ENCODE measurements around the gene LRRK1.
A peak's percentile ranks its signal among the peaks of the same experiment; 100 is the strongest.
"Not testable (repeated sequence)": the region's sequence is repeated elsewhere in the genome, so short reads cannot be mapped to it uniquely, and the experiment has no call there.

The LRRK1 gene

DNA sequence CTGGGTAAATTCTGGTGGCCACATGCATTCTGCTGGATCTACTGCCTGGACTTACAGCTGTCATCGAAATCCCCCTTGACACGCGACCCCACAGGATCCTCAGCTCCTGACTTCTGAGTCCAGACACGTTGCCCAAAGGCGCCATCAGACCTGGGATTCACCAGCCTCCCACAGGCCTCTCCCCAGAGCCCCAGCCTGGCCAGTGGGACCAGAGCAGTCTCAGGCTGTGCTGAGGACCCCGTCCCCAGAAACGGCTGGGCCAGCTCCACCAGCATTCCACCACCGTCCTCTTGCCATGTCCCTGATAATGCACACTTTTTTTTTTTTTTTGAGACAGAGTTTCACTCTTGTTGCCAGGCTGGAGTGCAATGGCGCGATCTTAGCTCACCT lies 166.1 kb downstream of the LRRK1 start:
- DNase-seq: no peak

DNA sequence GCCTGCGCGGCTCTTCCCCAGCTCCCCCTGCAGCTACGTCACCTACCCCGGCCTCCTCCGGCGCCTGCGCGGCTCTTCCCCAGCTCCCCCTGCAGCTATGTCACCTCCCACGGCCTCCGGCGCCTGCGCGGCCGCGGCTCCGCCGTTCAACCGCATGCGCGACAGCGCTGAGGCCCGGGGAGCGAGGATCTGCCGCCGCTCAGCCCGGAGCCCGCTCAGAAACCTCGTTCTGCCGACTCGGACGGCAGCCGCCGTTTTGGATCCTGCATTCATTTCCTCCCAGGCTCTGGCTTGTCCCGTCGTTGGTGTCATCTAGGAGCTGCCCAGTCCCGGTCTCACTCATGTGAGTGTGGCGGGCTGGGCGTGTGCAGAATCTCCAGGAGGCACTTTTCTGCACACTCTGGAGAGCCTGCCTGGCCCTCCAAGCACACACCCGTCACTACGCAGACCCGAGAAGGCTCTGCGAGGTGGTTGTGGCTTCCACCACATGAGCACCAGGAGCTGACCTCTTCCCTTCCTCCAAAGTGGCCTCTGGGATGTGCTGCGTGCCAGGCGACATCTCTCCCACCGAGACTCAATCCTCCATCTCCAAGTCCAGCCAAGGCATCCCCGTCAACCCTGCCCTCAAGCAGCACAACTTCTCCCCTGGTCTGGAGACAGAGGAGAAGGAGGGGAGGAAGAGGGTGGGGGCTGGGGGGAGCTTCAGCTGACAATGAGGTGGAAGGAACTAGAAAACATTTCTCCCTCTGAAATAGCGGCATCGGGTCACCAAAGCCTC lies 167.4 kb downstream of the LRRK1 start:
- no peak for DNase-seq

DNA sequence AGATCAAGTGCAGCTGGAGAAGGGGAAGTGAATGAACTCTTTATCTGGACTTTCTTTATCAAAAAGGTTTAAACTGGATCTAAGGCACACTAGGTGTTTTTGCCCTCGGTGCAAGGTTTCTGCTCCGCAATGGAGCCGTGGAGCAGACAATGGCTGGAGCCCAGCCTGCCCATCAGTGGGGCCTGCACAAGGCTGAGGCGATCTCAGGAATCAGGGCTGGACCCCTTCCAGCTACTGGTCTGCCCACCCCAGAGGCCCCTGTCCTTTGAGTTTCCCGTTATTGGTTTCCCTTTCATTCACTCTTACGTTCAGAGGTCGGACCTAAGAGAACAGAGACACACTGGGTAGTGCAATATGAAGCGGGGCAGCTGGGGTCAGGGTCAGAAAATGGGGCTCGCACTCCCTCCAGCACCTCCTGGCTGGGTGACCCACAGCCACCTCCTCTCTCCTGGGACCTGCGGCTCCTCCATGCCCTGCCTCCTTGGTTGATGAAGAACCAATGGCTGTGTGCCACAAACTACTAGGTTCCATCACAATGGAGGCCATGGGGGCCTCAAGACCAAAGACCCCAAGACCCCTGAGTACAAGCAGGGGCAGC lies 168.1 kb downstream of the LRRK1 start:
- DNase-seq: no peak

DNA sequence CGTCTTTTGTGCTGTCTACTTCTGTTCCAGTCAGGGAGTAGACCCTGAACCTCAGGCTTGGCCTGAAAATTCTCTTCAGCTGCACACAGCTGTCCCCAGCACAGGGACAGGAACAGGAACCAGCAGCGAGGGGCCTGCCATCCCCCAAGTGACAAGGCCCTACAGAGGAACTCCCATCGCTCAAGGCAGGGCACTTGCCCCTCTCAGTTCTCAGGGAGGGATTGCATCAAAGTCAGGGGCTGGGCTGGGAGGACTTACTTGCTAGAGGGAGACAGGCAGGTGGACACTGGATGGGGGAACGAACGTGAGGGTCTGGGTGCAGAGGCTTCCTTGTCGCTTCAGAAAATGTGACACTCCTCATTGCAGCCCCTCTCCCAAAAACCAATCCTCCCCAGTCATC lies 169.1 kb downstream of the LRRK1 start:
- no peak for DNase-seq

DNA sequence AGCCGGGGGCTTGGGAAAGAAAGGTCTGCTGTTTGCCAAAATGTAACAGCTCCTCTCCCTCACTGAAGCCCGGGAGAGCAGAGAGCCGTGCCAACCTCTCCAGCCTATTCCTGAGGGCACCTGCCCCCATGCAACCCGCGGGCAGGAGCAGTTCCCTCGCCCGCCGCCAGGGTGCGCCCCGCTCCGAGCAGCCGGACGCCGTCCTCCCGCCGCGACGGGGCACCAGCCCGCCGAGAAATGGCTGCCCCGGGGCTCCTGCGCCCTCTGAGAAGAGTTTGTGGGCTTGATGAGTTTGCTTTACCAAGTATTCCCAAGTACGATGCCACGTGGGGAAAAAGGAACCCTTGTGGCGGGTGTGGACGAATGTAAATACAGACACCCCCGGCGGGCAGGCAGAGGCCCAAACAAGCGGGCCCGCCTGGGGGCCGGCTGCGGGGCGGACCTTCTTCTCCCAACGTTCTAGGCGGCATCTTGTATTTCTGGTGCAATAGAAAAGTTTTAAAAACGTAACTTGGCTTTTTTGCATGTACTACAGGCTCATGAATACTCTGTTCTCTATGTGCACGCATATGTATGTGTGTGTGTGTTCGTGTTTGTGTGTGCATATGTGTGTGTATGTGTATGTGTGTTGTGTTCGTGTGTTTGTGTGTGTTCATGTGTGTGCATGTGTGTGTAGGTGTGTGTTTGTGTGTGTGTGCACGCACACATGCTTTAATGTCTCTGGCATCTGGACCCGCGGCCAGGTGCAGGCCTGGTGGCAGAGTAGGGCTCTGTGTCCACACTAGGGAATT lies 169.8 kb downstream of the LRRK1 start:
- peak; percentile 92 for DNase-seq

DNA sequence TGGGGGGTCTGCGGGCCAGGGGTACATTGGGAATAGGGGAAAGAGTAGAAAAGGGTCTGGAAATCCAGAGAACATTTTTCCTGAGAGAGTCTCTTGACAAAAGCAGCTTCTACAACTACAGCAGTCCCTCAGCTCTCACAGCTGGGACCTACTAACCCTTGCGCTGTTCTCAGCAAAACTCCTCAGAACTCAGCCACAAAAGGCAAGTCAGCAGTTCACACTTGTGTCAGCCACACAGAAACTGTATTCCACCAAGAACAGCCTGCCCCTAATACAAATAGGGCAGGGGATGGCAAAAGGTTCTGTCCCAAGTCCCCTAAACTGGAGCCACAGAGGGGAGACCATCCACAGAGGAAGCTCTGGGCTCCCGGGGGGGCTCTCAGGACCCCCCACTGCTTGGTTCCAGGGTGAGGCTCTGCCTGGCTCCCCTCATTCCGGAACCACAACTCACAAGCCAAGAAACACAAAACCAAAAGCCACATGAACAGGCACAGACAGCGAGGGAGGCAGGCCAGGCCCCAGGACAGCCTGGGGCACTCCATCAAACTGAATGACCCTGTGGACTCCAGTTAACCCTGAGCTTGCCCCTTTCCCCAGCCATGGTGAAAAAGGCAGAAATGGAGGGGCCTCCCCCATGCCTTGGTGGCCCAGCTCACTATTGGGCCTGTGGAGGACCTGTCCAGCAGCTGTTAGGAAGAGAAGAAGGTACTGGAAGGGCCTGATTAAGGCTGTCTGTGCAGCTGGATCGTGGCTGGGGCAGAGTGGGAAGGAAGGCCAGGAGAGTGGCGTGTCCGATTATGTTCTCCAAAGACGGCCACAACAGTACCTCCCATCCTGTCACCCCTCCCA lies 170.6 kb downstream of the LRRK1 start:
- no peak for DNase-seq

DNA sequence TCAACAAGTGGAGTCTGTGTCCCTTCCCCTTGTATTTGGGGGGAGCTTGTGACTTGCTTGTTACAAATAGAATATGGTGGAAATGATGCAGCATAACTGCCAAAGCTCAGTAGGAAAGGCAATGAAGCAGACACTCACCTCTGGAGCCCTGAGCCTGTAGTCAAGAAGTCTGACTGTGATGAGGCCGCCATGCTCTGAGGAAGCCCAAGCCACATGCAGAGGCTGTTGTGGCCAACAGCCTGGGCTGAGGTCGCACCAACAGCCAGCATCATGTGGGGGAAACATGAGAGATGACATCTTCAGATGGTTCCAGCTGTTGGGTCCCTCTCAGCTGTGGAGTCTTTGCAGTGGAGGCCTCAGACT lies 171.3 kb downstream of the LRRK1 start:
- no peak for DNase-seq

DNA sequence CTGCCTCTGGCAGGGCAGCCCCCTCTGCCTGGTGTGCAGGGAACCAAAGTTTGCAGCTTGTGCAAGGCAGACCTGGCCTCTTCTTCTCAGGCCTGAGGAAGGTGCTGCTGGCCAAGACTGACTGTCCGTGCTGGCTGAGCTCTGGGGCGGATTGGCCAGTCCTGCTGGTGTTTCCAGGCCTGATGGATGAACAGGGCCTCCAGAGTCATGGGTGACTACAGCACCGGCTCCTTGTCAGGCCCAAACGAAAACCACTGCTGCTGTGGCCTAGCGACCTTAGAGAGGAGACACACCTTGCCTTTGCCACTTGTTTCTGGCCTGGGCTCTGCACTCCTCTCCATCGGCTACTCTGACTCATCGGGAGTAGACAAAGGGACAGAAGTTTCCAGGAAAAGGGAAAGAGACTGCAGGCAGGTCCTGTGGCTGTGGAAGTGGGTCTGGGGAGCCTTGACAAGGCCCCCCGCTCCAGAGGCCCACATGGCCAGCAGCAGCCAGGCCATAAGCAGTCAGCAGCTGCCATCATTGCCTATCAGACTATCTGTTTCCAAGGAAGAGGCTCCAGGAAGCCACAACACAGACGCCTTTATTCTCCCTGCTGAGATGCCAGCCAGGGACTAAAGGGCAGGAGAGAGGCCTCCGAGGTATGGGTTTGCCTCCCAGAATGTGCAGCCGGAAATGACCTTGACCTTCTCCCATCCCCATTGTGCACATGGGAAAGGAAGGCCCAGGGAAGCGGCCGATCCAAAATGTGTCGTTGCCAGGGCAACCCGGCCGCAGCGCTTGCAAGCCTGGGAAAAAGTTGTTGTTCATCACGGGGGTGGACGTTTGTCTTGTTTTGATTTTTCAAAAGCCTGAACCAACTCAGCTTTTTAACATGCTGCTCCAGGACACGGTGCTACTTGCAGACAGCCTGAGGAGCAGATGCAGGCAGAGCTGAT lies 172.2 kb downstream of the LRRK1 start:
- DNase-seq: no peak

DNA sequence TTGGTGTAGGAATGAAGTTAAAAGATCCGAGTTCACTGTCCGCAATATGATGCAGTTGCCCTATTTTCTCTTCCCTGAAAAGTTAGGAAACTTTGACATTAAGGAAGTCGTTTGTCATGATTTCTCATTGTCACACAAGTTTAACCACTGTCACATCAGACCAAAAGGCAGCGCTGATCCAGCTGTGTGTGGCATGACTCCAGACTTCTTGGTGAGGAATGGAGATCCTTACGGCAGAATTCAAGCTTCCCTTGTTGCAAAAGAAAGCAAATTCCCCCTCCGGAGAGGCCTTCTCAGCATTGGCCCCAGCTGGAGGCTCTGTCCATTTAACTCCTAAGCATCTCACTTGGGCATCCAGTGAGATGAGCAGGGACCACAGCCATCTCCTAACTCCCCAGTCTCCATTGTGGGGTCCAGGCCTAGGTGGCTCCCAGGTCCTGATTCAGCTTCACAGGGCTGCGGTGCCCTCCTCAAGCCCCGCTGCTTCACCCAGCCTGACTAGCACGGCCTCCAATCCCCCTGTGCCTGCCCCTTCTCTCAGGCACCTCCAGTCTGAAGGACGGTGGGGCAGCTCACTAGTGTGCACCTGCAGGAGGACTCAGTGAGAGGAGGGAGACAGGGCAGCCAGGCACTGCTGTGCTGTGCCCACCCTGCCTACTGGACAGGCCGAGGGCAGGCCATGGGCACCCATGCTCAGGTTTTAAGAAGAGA lies 173.2 kb downstream of the LRRK1 start:
- no peak for DNase-seq

DNA sequence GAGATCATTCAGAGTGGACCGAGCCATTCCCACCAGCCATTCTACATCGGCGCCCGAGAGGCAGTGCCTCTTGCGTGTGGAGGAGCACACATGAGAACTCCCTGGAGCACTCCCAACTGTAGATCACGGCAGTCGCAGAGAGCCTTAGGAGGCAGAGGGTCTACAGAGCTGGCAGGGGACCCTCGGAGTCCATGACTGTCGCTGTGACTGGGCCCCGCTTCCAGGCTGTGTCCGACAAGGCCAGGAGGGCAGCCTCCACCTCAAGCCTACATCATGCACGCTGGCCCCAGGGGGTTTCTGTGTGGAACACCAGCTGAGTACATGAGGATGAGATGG lies 173.7 kb downstream of the LRRK1 start:
- no peak for DNase-seq

DNA sequence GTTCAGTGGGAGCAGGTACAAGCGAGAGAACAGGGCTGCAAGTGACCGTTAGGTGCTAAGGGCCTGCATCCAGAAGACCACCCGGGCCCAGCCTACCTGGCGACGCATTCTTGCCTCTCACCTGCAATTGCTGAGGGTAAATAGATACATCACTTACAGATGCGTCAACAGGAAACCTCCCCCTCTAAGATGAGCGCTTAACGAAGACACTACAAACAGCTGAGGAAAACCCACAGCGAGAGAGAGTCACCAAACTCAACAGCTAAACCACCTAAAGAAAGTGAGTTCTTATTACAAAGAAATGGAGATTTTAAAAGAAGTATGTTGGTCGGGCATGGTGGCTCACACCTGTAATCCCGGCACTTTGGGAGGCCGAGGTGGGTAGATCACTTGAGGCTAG lies 174.8 kb downstream of the LRRK1 start:
- no peak for DNase-seq

DNA sequence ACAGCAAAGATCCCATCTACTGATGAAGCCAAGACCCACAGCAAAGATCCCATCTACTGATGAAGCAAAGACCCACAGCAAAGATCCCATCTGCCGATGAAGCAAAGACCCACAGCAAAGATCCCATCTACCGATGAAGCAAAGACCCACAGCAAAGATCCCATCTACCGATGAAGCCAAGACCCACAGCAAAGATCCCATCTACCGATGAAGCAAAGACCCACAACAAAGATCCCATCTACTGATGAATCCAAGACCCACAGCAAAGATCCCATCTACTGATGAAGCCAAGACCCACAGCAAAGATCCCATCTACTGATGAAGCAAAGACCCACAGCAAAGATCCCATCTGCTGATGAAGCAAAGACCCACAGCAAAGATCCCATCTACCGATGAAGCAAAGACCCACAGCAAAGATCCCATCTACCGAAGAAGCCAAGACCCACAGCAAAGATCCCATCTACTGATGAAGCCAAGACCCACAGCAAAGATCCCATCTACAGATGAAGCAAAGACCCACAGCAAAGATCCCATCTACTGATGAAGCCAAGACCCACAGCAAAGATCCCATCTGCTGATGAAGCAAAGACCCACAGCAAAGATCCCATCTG lies 176.7 kb downstream of the LRRK1 start:
- not testable (repeated sequence) for DNase-seq

DNA sequence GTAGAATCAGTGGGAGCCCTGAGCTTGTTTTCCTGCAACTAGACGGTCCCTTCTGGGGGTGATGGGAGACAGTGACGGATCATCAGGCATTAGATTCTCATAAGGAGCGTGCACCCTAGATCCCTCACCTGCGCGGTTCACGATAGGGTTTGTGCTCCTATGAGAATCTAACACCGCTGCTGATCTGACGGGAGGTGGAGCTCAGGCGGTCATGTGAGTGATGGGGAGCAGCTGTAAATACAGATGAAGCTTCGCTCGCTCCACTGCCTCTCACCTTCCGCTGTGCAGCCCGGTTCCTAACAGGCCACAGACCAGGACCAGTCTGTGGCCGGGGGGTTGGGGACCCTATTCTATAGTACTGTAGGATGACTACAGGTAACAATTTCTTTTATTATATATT lies 178.0 kb downstream of the LRRK1 start:
- no peak for DNase-seq

DNA sequence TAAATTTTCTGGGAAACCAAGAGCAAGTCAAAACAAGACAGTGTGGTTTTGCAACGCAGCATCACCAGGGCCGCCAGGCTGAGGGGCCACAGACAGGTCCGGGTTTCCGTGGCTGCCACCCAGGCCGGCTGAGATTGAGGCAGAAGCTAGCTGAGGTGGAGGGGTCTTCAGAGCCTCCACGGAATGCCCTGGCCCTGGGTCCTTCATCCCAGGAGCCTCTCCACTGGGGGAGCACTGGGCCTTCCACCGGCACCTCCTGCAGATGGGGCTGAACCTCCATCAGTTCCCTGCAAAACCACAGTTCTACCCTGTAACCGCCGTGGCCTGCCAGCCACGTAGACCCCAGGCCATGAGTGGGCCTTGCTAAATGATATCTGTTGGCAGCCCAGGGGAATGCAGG lies 180.0 kb downstream of the LRRK1 start:
- peak; percentile 37 for DNase-seq

DNA sequence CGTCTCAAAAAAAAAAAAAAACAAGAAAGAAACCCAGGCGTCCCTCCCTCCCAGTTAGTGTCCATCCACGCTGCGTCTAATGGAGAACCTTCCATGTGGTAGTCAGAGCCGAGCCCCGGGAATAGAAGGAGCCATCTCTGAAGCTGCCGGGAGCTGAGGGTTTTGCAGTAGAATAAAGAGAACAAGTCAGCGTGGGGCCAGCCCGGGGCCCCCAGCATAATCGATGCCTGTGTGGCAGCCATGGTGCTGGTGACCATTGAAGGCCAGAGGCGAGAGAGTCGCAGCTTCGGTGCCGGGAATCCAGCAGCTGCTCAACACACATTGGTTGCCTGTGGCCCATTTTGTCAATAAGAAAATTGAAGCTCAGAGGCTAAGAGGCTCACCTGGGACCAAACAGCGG lies 181.0 kb downstream of the LRRK1 start:
- no peak for DNase-seq

DNA sequence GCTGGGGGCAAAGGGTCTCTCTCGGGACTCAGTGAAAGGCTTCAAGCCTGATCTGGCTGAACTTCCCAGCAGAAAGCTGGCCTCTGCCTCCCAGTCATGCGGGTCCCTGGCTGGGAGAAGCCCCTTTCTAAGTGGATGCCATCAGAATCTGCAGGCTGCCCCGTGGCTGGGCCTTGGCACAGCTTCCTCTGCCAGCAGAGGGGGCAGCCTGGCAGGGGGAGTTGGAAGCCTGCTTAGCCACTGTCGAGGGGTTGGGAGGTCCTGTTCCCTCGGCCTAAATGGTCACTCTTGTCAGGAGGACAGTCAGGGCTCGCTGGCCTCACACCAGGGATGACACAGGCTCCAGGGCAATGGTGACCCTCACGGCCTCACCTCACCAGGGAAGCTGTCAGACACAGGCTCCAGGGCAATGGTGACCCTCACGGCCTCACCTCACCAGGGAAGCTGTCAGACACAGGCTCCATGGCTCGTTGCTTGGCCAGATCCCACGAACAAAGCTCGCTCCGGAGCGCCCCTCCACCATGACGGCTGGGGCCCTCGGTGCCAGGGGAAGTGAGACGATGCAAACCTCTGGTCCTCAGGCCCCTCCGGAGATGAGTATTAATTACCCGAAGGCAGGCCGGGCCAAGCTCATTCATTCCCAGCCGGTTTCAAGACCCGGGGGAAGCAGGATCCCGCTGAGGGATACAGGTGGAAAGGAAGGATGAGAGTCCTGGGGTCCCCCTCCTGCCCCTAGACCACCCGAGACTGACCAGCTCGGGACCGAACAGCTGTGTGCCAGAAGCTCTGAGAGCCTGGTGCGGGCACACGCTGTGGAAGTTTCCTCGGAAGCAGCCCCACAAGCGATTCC lies 181.7 kb downstream of the LRRK1 start:
- no peak for DNase-seq

DNA sequence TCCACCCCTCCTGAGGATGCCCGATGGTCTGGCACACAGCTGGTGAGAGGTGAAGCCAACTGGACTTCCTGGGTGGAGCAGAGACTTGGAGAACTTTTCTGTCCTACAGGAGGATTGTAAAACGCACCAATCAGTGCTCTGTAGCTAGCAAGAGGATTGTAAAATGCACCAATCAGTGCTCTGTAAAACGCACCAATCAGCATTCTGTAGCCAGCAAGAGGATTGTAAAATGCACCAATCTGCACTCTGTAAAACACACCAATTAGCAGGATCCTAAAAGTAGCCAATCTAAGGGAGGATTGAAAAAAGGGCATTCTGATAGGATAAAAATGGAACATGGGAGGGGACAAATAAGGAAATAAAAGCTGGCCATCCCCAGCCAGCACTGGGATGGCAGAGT lies 182.5 kb downstream of the LRRK1 start:
- no peak for DNase-seq

DNA sequence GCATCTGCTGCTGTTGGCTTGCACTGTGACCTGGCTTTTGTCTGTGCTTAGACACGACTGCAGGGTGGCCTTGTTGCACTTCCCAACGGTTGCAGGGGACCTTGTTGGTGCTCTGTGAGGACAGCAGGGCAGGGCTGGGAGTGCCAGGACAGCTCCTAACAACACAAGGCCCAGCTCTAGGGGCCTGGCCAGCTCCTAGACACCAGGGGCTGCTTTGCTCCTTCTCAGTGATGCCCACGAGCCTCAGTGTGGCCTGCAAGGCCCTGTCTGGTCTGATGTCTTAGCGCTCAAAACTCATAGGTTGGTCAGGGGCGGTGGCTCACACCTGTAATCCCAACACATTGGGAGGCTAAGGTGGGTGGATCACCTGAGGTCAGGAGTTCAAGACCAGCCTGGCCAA lies 183.6 kb downstream of the LRRK1 start:
- no peak for DNase-seq

DNA sequence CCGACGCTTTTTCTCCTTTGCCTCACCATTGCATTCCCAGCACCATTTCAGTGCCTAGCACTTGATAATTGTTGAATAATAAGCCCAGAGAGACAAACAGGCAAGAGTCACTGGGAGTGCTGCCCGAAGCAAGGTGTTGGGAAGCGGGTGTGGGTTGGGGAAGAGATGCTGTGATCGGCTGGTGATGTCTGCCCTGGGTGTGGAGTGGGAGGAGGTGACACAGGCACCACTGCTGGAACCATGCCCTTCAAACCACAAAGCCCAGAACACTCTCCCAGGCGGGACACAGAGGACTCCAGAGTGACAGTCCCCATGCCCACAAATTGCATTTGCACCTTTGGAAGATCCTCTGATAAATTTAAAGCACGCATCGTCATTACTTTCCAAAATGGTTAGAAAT lies 184.4 kb downstream of the LRRK1 start:
- no peak for DNase-seq

DNA sequence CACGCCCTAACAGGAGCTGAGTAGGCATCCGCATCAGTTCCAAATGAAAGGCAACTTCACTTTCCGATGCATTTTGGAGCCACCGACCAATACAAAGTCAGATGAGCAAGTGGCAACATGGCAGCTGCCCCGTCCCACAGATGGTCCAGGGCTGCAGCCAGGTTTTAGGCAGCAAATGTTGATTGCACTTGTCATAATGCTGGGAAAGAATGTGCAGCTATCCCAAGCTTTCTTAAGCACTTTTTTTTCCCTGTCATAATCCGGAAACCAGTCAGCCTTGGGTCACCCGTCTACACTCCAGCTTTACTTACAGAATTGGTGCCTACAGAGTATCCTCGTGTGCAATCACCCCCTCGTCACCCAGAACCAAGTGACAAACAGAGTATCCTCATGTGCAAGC lies 185.0 kb downstream of the LRRK1 start:
- no peak for DNase-seq
